Naive thymus-derived CD4-positive, alpha-beta T cell (primary cell): ENCODE measurements around the gene EPDR1. TPM values are rescaled to one million over a fixed set of nuclear protein-coding genes. Genes with fewer than 3 reads are reported as not detected.

Experiments
- ATAC-seq: fragments of 150-1000 bp; cut with Tn5 transposase; 2 replicates; pipeline ENCODE4 v1.10.0; 2021; ENCODE audit warnings: mild to moderate bottlenecking, moderate library complexity
- CTCF ChIA-PET: fragments of 350-600 bp; sonication (Branson Sonifier 250); formaldehyde crosslinking; loops from one replicate; lab custom pipeline; 2021; ENCODE audit warnings: antibody characterized with exemption; lab: Charles Lee
- POLR2A ChIA-PET: fragments of 350-600 bp; sonication (Branson Sonifier 250); formaldehyde crosslinking; loops from one replicate; lab custom pipeline; 2021; ENCODE audit warnings: antibody characterized with exemption, inconsistent platforms; lab: Charles Lee
- DNase-seq, 9 donors: peaks; one replicate each; pipeline versions ENCODE4 v3.0.0 to v3.0.0-alpha.2; 2020 to 2022; ENCODE audit warnings: mixed read lengths in 1 of 9
- H3K27ac ChIP-seq: one replicate; pipeline ENCODE4 v1.7.0; 2013; ENCODE audit warnings: mild to moderate bottlenecking, low read depth, low read length, moderate library complexity
- H3K27me3 ChIP-seq, 2 donors: one replicate each; pipeline ENCODE4 v1.7.0; 2013; ENCODE audit warnings: low read length in 2 of 2, mild to moderate bottlenecking in 2 of 2, moderate library complexity in 2 of 2; ENCODE audit not compliant: control insufficient read depth in 2 of 2, insufficient read depth in 2 of 2
- H3K36me3 ChIP-seq, 3 experiments: 1 replicate in 2 of 3; 2 replicates in 1 of 3; pipeline ENCODE4 v1.7.0; 2013; ENCODE audit warnings: low read length in 3 of 3, mild to moderate bottlenecking in 3 of 3, moderate library complexity in 1 of 3; ENCODE audit not compliant: insufficient read depth in 3 of 3, control insufficient read depth in 2 of 3
- H3K4me1 ChIP-seq, 2 donors: one replicate each; pipeline ENCODE4 v1.7.0; 2013; ENCODE audit warnings: low read length in 2 of 2, mild to moderate bottlenecking in 2 of 2, moderate library complexity in 1 of 2; ENCODE audit not compliant: control insufficient read depth in 2 of 2, insufficient read depth in 2 of 2
- H3K4me3 ChIP-seq: 2 replicates; pipeline ENCODE4 v1.7.0; 2013; ENCODE audit warnings: mild to moderate bottlenecking, low read length
- H3K9me3 ChIP-seq, 3 experiments: 1 replicate in 2 of 3; 2 replicates in 1 of 3; pipeline ENCODE4 v1.7.0; 2013; ENCODE audit warnings: low read length in 3 of 3; ENCODE audit not compliant: control insufficient read depth in 2 of 3
- H3K27ac Mint-ChIP-seq, 9 donors: one replicate each; pipeline ENCODE4 v1.8.0; 2020 to 2022; ENCODE audit warnings: mixed read lengths in 9 of 9, mild to moderate bottlenecking in 8 of 9, moderate library complexity in 5 of 9, inconsistent platforms in 2 of 9
- H3K27me3 Mint-ChIP-seq, 5 donors: one replicate each; pipeline ENCODE4 v1.8.0; 2021 to 2022; ENCODE audit warnings: mixed read lengths in 5 of 5, mild to moderate bottlenecking in 1 of 5
- H3K36me3 Mint-ChIP-seq, 5 donors: one replicate each; pipeline ENCODE4 v1.8.0; 2020 to 2022; ENCODE audit warnings: mixed read lengths in 5 of 5, mild to moderate bottlenecking in 3 of 5, inconsistent platforms in 1 of 5
- H3K4me1 Mint-ChIP-seq, 7 donors: one replicate each; pipeline ENCODE4 v1.8.0; 2020 to 2022; ENCODE audit warnings: mixed read lengths in 7 of 7, mild to moderate bottlenecking in 3 of 7, inconsistent platforms in 1 of 7
- H3K4me3 Mint-ChIP-seq, 10 donors: one replicate each; pipeline ENCODE4 v1.8.0; 2020 to 2022; ENCODE audit warnings: mild to moderate bottlenecking in 10 of 10, mixed read lengths in 10 of 10, moderate library complexity in 6 of 10, inconsistent platforms in 2 of 10
- H3K9me3 Mint-ChIP-seq, 11 donors: one replicate each; pipeline ENCODE4 v1.8.0; 2020 to 2022; ENCODE audit warnings: mixed read lengths in 11 of 11, mild to moderate bottlenecking in 4 of 11, inconsistent platforms in 1 of 11, moderate library complexity in 1 of 11
- intact Hi-C, 2 donors: fragments of 100-400 bp; cut with micrococcal nuclease; formaldehyde crosslinking; loops; one replicate each; pipeline ENCODE4 v1.15.1; 2023
- polyA plus RNA-seq, 2 donors: library from polyadenylated mRNA; unstranded; fragments of 300-500 nt; fragmentation: Illumina TruSeq; gene quantifications; one replicate each; pipeline ENCODE4 v1.2.3, GENCODE V29; 2021
- total RNA-seq, 6 experiments: library from RNA in 5 of 6; stranded (reverse) in 5 of 6; gene quantifications; 1 replicate in 5 of 6; 2 replicates in 1 of 6; pipeline ENCODE4 v1.2.3 and lab custom pipeline; 2021 to 2026

Gene EPDR1
- total and polyA plus RNA-seq, 7 experiments from 2014 or later, result 0.43 to 3.3 (median 1.0) TPM; not detected in 1

DNA sequence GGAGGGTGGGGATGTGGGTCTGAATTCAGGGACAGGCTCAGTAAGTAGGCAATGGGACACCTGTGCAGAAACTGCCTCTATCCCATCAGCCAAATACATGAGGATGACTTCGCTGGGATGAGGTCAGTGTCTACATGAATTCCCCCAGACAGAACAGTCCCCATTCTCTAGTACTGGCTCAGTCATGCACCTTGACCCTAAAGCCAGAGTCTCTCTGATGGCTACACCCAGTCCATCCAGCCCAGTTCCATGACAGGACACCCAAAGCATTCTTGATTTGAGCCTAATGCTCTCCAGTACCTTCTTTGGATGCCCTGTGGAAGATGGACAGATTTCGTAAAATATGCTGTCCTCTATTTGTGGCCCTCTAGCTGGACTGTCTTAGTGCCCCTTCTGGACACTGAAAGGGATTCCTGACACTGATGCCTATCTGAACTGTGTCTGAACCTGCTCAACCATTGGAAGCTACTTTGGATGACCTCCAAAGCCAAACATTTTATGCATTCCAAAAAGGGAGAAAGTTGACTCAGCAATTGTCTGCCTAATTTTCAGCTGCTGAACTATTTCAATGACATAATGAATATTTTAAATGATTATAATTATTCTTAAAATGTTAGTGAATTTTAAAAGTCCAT is 18.4 kb upstream of the EPDR1 start:
- DNase-seq (no peak), ATAC-seq (no peak)
- Histone ChIP-seq H3K27ac (no peak overlapping the region), H3K27me3 (no peaks in the 10 kb centered on the region), H3K9me3 (no peaks in the 10 kb centered on the region), H3K4me1 (no peaks in the 10 kb centered on the region), H3K36me3 (no peaks in the 10 kb centered on the region), H3K4me3 (no peak overlapping the region)
- ChIA-PET POLR2A (no interaction called here), CTCF (interaction anchor here (0.6 kb wide), 2 partner anchors 465 to 466 kb away, joined by 3 read pairs; no protein-coding TSS in a partner anchor)
- H3K4me3 Mint-ChIP-seq, result no peak overlapping the region
- peaks cover 0 to 3% (median 0%) of the 10 kb centered on the region in 11 donors for H3K9me3 Mint-ChIP-seq
- intact Hi-C loops, result loop anchor here in 1 of 2 donors (10.0 kb wide), 1 partner anchor 473 kb away; no protein-coding TSS in a partner anchor
- H3K27me3 Mint-ChIP-seq, result peaks cover 5 to 17% (median 9%) of the 10 kb centered on the region in 5 donors
- H3K27ac Mint-ChIP-seq, result no peak overlapping the region
- no peaks in the 10 kb centered on the region for H3K4me1 Mint-ChIP-seq
- no peaks in the 10 kb centered on the region for H3K36me3 Mint-ChIP-seq

GRCh38 chr7:37908221-37908788 is 12.1 kb upstream of the EPDR1 start:
- Histone ChIP-seq H3K27me3 (no peaks in the 10 kb centered on the region), H3K4me1 (no peaks in the 10 kb centered on the region), H3K9me3 (no peaks in the 10 kb centered on the region), H3K27ac (no peak overlapping the region), H3K4me3 (no peak overlapping the region), H3K36me3 (no peaks in the 10 kb centered on the region)
- no peaks in the 10 kb centered on the region for H3K9me3 Mint-ChIP-seq
- DNase-seq, result no peak
- ATAC-seq, result no peak
- ChIA-PET CTCF (no interaction called here), POLR2A (no interaction called here)
- H3K4me3 Mint-ChIP-seq, result no peak overlapping the region
- H3K27ac Mint-ChIP-seq, result no peak overlapping the region
- no peaks in the 10 kb centered on the region for H3K4me1 Mint-ChIP-seq
- no peaks in the 10 kb centered on the region for H3K36me3 Mint-ChIP-seq
- peaks cover 23 to 32% (median 26%) of the 10 kb centered on the region in 5 donors for H3K27me3 Mint-ChIP-seq
- intact Hi-C loops, result loop anchor here in 1 of 2 donors (10.0 kb wide), 1 partner anchor 466 kb away; no protein-coding TSS in a partner anchor

GRCh38 chr7:37912756-37913155 is 7.7 kb upstream of the EPDR1 start:
- Mint-ChIP-seq H3K27me3 (peaks cover 46 to 56% (median 51%) of the 10 kb centered on the region in 5 donors), H3K36me3 (no peaks in the 10 kb centered on the region), H3K4me1 (peaks cover 0 to 22% (median 12%) of the 10 kb centered on the region in 7 donors), H3K4me3 (no peak overlapping the region), H3K27ac (no peak overlapping the region), H3K9me3 (no peaks in the 10 kb centered on the region)
- Histone ChIP-seq H3K4me3 (no peak overlapping the region), H3K27ac (no peak overlapping the region), H3K4me1 (no peaks in the 10 kb centered on the region), H3K27me3 (peaks cover 0 to 7% of the 10 kb centered on the region in 2 donors), H3K36me3 (no peaks in the 10 kb centered on the region), H3K9me3 (no peaks in the 10 kb centered on the region)
- ATAC-seq, result no peak
- ChIA-PET CTCF (no interaction called here), POLR2A (no interaction called here)
- DNase-seq, result no peak
- intact Hi-C loops, result no loop called here

DNA sequence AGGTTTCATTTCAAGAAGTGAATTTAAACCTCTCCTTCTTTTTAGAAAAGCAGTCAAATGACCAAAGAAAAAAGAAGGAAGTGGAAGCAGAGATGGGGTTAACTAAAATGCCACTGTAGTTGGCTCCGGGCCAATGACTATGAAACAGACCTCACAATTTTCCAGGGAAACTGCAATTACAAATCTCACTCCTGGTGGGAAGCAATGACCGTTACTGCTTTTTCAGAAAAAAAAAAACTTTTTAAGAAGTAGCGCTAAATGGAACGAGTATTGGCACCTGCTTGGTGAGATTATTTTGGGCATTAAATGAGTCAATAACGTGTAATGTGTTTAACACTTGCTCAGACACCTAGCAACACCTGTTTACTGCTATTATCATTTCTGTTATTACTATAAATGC is 5.0 kb upstream of the EPDR1 start:
- Mint-ChIP-seq H3K27me3 (peaks cover 66 to 80% (median 74%) of the 10 kb centered on the region in 5 donors), H3K9me3 (peaks cover 0 to 5% (median 0%) of the 10 kb centered on the region in 11 donors), H3K27ac (no peak overlapping the region), H3K4me1 (peaks cover 4 to 27% (median 13%) of the 10 kb centered on the region in 7 donors), H3K36me3 (peaks cover 0 to 11% (median 0%) of the 10 kb centered on the region in 5 donors), H3K4me3 (peak overlapping the region in 1 of 10 donors; percentile 51)
- DNase-seq (no peak), ATAC-seq (no peak)
- Histone ChIP-seq H3K4me3 (no peak overlapping the region), H3K27me3 (peaks cover 0 to 7% of the 10 kb centered on the region in 2 donors), H3K27ac (no peak overlapping the region), H3K36me3 (no peaks in the 10 kb centered on the region), H3K4me1 (no peaks in the 10 kb centered on the region), H3K9me3 (no peaks in the 10 kb centered on the region)
- ChIA-PET CTCF (no interaction called here), POLR2A (no interaction called here)
- intact Hi-C loops, result loop anchor here in 1 of 2 donors (5.0 kb wide), 1 partner anchor 307 kb away; no protein-coding TSS in a partner anchor

DNA sequence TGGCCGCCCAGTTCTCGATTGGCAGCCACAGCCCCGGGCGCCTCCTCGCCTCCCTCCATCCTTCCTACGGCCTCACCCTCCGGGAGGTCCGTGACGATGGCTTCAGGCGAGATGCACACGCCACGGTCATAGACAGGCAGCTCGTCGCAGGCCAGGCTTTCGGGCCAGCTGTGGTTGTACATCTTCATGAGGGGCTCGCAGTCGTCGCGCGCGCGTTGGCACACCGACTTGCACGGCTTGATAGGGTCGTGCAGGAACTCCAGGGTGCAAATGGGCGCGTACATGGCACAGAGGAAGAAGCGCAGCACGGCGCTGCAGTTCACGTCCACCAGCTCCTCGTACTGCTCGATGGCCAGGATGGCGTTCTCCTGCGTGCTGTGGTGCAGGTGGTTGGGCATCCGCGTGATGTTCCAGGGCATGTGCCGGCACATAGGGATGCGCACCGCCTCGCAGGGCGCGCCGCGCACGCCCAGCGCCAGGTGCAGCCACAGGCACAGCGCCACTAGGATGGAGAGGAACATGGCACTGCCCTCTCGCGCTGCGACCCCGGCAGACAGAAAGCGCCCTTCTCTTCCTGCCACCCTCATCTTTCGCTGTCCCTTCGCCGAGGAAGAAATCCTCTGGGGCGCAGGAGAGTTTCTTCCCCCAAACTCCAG is 4.3 kb upstream of the EPDR1 start:
- ChIA-PET POLR2A (no interaction called here), CTCF (no interaction called here)
- no peak overlapping the region for H3K27ac ChIP-seq
- intact Hi-C loops, result loop anchor here in 1 of 2 donors (5.0 kb wide), 1 partner anchor 306 kb away; no protein-coding TSS in a partner anchor
- H3K36me3 ChIP-seq, result no peaks in the 10 kb centered on the region
- H3K36me3 Mint-ChIP-seq, result peaks cover 0 to 12% (median 0%) of the 10 kb centered on the region in 5 donors
- H3K4me1 ChIP-seq, result no peaks in the 10 kb centered on the region
- H3K4me1 Mint-ChIP-seq, result peaks cover 5 to 29% (median 15%) of the 10 kb centered on the region in 7 donors
- H3K27me3 ChIP-seq, result peaks cover 0 to 7% of the 10 kb centered on the region in 2 donors
- ATAC-seq, result no peak
- no peaks in the 10 kb centered on the region for H3K9me3 ChIP-seq
- H3K27me3 Mint-ChIP-seq, result peaks cover 63 to 77% (median 69%) of the 10 kb centered on the region in 5 donors
- H3K4me3 Mint-ChIP-seq, result peak overlapping the region in 8 of 10 donors; percentile 7 to 73 (median 49)
- no peak overlapping the region for H3K27ac Mint-ChIP-seq
- H3K9me3 Mint-ChIP-seq, result peaks cover 0 to 5% (median 0%) of the 10 kb centered on the region in 11 donors
- H3K4me3 ChIP-seq, result no peak overlapping the region
- no peak for DNase-seq

- CTCF ChIA-PET, result no interaction called here
- no peak within 1 kb of the TSS for H3K4me3 ChIP-seq
- Mint-ChIP-seq H3K4me3 (peak within 1 kb of the TSS in 9 of 10 donors; percentile 9 to 73 (median 49)), H3K36me3 (peaks cover 0 to 12% (median 0%) of the 10 kb centered on the region in 5 donors), H3K27ac (peak within 1 kb of the TSS in 1 of 9 donors; percentile 63), H3K9me3 (peaks cover 0 to 5% (median 0%) of the 10 kb centered on the region in 11 donors), H3K27me3 (peaks cover 63 to 81% (median 70%) of the 10 kb centered on the region in 5 donors), H3K4me1 (peaks cover 5 to 32% (median 18%) of the 10 kb centered on the region in 7 donors)
- intact Hi-C loops, result loop anchor here in 1 of 2 donors (5.0 kb wide), 1 partner anchor 305 kb away; no protein-coding TSS in a partner anchor
- ATAC-seq (peak; percentile 35), DNase-seq (no peak)
- H3K9me3 ChIP-seq, result no peaks in the 10 kb centered on the region
- H3K27ac ChIP-seq, result no peak within 1 kb of the TSS
- POLR2A ChIA-PET, result no interaction called here
- no peaks in the 10 kb centered on the region for H3K36me3 ChIP-seq
- no peaks in the 10 kb centered on the region for H3K4me1 ChIP-seq
- H3K27me3 ChIP-seq, result peaks cover 0 to 7% of the 10 kb centered on the region in 2 donors
These were observed 3.5 kb upstream of the EPDR1 start, which contains the start of gene SFRP4 for GRCh38 chr7:37916673-37917660. TSS of gene SFRP4 (minus strand) at chr7:37916817. CDS start at chr7:37916537, 280 bp downstream.
